SK-N-MC (cell line): ENCODE results near the gene BBIP1.
"Not testable (repeated sequence)": the region's sequence is repeated elsewhere in the genome, so short reads cannot be mapped to it uniquely, and the experiment has no call there.

ENCODE experiments used
- DNase-seq: peaks from one replicate; pipeline ENCODE4 v3.0.0-alpha.2; 2011; ENCODE audit warnings: low read depth, low spot score
- H3K27ac ChIP-seq: fragments of 200-600 bp; sonication (generic); 2 replicates; pipeline ENCODE4 v1.5.1; 2016; ENCODE audit warnings: mixed run types
- H3K36me3 ChIP-seq: fragments of 200-600 bp; sonication (generic); 2 replicates; pipeline ENCODE4 v1.6.1; 2017; ENCODE audit warnings: antibody characterized with exemption, low read length, mixed read lengths; ENCODE audit not compliant: insufficient read depth
- H3K4me3 ChIP-seq: fragments of 200-600 bp; sonication (generic); 2 replicates; pipeline ENCODE4 v1.5.1; 2016
- H3K9ac ChIP-seq: fragments of 200-600 bp; sonication (generic); 2 replicates; pipeline ENCODE4 v1.8.0; 2017; ENCODE audit warnings: mixed run types, mixed read lengths; ENCODE audit not compliant: insufficient read length
- H3K9me3 ChIP-seq: fragments of 200-600 bp; sonication (generic); 2 replicates; pipeline ENCODE4 v1.6.1; 2017; ENCODE audit warnings: low read depth, mild to moderate bottlenecking, antibody characterized with exemption, low read length, moderate library complexity, mixed read lengths
- EZH2 ChIP-seq: fragments of 200-600 bp; sonication (generic); IDR thresholded peaks from one replicate; pipeline ENCODE4 v1.6.1; 2017; ENCODE audit warnings: antibody characterized with exemption
- FOXP2 ChIP-seq: optimal IDR thresholded peaks from 2 replicates; pipeline ENCODE3; 2011; ENCODE audit warnings: mild to moderate bottlenecking, moderate library complexity; ENCODE audit not compliant: insufficient read depth; ENCODE audit errors: extremely low read length, control extremely low read depth
- POLR2AphosphoS5 ChIP-seq: IDR thresholded peaks from 2 replicates; pipeline ENCODE4 v1.6.1; 2012; ENCODE audit warnings: mild to moderate bottlenecking, low read depth, low read length, borderline replicate concordance

Gene BBIP1

DNA sequence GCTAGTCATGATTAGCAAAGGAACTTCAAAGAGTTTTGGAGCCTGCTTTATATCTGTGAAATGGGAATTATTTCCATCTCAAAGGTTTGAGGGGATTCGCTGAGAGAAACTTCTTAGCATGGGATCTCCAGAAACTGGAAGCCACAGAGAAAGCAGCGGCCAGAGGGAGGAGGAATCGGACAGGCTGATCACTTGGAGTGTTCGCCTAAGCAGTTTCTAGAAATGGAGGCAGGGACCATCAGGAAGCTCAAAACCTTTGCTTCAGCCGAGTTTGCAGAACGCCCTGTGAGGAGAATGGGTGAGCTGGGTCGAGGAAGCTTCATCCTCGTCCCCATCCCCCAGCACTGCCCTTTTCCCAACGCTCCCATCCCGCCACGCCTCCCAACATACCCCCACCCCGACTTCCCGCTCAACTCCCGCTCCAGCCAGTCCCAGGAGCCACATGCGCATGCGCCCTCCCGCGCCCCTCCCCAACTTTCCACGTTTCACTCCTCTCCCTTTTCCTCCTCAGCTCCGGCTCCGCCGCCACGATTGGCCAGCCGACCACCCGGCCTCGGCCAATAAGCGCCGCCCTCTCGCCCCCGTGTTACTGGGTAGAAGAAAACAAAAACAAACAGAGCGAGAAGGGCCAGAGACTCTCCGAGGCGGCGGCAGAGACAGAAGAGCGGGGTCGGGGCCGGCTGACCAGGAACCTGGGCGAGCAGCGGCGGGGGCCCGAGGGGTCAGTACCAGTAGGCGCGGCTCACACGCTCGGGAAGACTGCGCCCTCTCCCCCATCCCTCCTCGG is 47.5 kb downstream of the BBIP1 start, which contains the start of gene PDCD4:
Gene PDCD4, plus strand, starts transcription at position 631 of the 787 bp plus-strand sequence. CDS start 4,100 bp downstream, outside the sequence.
- H3K9me3 ChIP-seq, result no peaks in the 10 kb centered on the region
- DNase-seq, result peak; percentile 64
- no peaks in the 10 kb centered on the region for H3K36me3 ChIP-seq
- H3K4me3 ChIP-seq, result peak within 1 kb of the TSS; percentile 83
- TF ChIP-seq EZH2, result no peak
- TF ChIP-seq FOXP2, result no peak
- TF ChIP-seq POLR2AphosphoS5, result peak; percentile 53; the same call in 1 of the 2 replicates
- H3K9ac ChIP-seq, result peak within 1 kb of the TSS; percentile 83
- peak within 1 kb of the TSS; percentile 81 for H3K27ac ChIP-seq

DNA sequence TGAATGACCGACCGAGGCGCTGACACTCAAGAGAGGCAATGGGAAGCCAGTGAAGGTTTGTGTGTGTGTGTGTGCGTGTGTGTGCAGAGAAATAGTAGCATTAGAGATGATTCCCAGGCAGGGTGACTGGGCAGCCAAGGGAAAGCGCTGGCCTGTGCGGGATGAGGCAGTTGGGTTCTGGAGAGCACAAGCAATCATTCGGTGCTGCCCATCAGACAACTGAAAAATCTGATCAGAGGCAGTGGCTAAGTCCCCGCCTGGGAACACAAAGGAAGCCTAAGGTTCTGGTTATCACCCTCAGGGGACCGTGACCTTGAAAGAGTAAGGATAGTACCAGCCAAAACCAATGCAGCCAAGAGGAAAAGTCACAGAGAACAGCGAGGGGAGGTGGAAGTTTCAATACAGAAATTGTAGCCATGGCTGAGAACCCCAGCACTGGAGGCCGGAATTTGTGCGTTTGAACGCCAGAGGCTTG is 48.1 kb downstream of the BBIP1 start:
- no peak for DNase-seq
- peak overlapping the region; percentile 50; the same call in 1 of the 2 replicates for H3K27ac ChIP-seq
- H3K9me3 ChIP-seq, result no peaks in the 10 kb centered on the region
- no peaks in the 10 kb centered on the region for H3K36me3 ChIP-seq
- TF ChIP-seq EZH2 (no peak), POLR2AphosphoS5 (no peak), FOXP2 (no peak)
- H3K4me3 ChIP-seq, result no peak overlapping the region
- H3K9ac ChIP-seq, result no peak overlapping the region

DNA sequence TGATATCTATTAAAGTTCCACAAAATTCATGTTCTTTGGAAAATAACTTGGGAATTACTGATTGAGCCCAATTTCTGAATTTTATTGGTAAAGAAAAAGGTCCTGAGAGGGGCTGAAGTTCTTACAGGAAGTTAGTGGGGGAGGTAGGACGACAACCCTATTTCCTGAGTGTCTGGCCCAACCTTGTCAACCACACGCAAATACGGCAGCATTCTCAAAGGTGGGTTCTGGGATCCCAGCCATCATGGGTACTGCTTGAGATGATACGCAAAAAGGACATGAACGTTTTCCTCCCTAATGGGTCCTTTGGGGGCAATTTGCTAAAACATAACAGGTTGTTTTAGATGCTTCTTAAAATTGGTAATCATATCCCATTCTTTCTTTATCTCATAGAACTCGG is 50.0 kb downstream of the BBIP1 start:
- no peak overlapping the region for H3K4me3 ChIP-seq
- H3K36me3 ChIP-seq, result no peaks in the 10 kb centered on the region
- TF ChIP-seq FOXP2 (no peak), POLR2AphosphoS5 (no peak), EZH2 (no peak)
- DNase-seq, result no peak
- H3K9me3 ChIP-seq, result no peaks in the 10 kb centered on the region
- no peak overlapping the region for H3K27ac ChIP-seq
- no peak overlapping the region for H3K9ac ChIP-seq

DNA sequence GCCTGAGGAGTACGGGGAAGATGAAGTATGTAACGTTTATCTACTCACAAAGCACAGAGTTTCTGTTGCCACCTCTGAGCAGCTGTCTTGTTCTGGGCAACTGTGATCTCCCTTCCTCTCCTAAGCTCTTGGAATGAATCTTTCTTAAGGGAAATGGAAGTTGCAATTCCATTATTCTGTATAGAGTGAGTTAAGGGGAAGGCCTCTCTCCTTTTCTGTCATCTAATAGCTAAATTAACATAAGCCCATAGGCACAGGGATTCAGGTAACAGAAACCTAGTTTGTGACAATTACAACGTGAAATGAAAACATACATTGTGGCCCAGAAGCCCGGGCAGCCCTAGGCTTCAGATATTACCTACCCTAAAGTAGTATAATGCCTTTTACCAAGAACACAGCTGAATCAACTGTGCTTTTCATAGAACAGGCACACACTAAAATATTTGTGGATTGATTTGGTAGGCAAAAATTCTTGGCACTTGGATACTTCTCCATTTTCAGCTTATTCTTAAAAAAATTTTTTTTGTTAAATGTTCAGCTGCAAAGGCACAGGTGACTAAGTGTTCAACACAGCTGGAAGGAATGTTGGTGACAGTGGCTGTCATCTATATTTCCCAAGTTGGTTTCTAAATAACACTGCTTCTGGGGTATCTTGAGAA is 51.0 kb downstream of the BBIP1 start:
- Histone ChIP-seq H3K4me3 (no peak overlapping the region), H3K27ac (0 out of 2 replicates have a peak overlapping the region, but pooled peaks have one; percentile 9), H3K9me3 (no peaks in the 10 kb centered on the region), H3K36me3 (no peaks in the 10 kb centered on the region), H3K9ac (no peak overlapping the region)
- no peak for DNase-seq
- TF ChIP-seq EZH2 (no peak), FOXP2 (no peak), POLR2AphosphoS5 (no peak)

DNA sequence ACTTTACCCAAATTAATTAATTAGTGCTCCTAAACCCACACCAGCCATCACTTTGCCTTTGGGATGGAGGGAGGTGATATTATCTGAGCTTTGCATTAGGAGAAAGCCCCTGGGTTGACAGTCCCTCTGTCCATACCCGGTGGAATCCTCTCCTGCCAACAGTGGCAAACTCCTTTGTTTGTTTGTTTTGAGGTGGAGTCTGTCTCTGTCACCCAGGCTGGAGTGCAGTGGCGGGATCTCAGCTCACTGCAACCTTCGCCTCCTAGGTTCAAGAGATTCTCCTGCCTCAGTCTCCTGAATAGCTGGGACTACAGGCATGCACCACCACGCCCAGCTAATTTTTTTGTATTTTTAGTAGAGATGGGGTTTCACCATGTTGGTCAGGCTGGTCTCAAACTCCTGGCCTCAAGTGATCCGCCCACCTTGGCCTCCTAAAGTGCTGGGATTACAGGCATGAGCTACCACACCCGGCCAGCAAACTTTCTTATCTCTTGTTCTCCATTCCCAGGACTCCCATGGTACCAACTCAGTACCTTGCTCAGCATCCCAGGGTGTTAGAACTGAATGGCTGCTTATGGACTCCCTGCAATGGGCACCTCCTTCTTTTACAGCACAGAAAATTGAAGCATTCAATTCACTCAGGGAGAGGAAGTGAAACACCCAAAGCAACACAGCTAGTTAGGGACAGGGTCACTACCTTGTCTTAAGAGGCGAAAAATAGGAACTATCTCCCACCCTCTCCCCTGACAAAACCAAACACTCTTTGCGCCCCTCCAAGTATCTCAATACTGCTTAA is 51.8 kb downstream of the BBIP1 start:
- not testable (repeated sequence) for H3K9me3 ChIP-seq, H3K36me3 ChIP-seq, H3K4me3 ChIP-seq, H3K9ac ChIP-seq, DNase-seq, H3K27ac ChIP-seq

DNA sequence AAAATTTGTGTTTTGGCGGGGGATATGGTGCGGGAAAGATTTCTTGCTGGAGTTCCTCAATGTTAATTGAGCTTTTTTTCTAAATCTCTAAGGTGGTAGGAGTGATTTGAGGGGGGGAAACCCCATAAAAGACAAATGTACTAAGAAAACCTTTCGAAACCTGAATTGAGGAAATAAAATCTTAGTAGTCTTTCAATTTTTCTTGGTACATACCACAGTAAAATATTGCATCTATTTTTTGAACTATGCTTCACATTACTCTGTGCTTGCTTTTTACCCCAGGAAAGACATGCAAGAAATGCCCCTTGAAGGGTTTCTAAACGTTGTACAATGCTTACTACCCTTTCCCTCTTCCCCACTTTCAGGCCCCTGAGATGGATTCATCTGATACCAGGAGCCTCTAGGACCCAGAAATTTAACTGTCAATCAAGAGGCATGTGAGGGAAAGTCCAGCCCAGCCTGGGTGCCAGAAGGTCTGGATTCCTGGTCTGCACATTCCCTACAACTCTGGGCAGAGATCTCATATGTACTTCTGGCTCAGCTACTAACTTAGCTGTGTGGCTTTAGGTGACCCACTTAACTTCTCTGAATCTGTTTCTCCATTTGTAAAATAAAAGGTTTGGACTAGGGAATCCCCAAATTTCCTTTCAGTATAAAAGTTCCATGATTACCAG is 53.0 kb downstream of the BBIP1 start:
- no peaks in the 10 kb centered on the region for H3K36me3 ChIP-seq
- H3K9me3 ChIP-seq, result no peaks in the 10 kb centered on the region
- no peak for DNase-seq
- H3K9ac ChIP-seq, result no peak overlapping the region
- peak overlapping the region; percentile 77; the same call in 1 of the 2 replicates for H3K27ac ChIP-seq
- no peak overlapping the region for H3K4me3 ChIP-seq
- TF ChIP-seq EZH2 (no peak), POLR2AphosphoS5 (no peak), FOXP2 (no peak)

DNA sequence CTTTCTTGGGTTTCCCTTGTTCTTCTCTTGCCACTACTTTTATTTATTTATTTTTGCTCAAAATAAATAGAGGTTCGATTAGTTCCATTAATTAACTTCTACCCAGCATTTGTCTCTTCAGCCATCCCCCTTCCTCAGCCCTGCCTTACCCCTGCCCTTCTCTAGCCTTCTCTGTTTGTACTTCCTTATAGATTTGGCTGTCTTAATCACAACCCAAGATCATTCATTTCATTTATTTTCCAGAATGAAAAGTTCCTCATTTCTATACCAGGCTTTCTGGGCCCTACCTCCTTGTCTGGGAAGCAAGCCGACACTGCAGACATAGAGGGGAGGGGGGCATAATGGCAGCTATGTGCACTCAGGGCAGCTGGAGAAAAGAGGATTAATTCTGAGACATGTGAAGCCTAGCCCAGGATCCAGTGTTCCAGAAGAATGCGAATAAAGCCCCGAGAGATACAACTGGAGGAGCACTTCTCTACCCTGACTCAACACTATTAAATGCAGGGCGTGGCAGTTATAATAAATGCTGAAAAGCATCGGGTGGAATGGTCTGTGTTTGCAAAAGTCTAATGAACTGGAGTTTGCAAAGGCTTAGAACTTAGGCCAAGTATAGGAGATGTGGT is 53.7 kb downstream of the BBIP1 start:
- Histone ChIP-seq H3K9me3 (no peaks in the 10 kb centered on the region), H3K9ac (no peak overlapping the region), H3K36me3 (no peaks in the 10 kb centered on the region), H3K27ac (peak overlapping the region; percentile 77; the same call in 1 of the 2 replicates), H3K4me3 (no peak overlapping the region)
- TF ChIP-seq POLR2AphosphoS5, result no peak
- no peak for TF ChIP-seq EZH2
- TF ChIP-seq FOXP2, result no peak
- no peak for DNase-seq
